Activated naive CD4-positive, alpha-beta T cell treated with anti-CD3 and anti-CD28 coated beads for 36 hours (primary cell): ENCODE results near the gene TFEB. TPM values are rescaled to one million over a fixed set of nuclear protein-coding genes. Genes with fewer than 3 reads are reported as not detected.

Source experiments
- CTCF ChIA-PET: fragments of 350-600 bp; sonication (Branson Sonifier 250); formaldehyde crosslinking; loops from one replicate; lab custom pipeline; 2021; ENCODE audit warnings: antibody characterized with exemption; lab: Charles Lee
- DNase-seq: peaks from one replicate; pipeline ENCODE4 v3.0.0-alpha.2; 2020
- H3K27ac Mint-ChIP-seq: one replicate; pipeline ENCODE4 v1.8.0; 2021; ENCODE audit warnings: mild to moderate bottlenecking, mixed read lengths
- H3K27me3 Mint-ChIP-seq: one replicate; pipeline ENCODE4 v1.8.0; 2021; ENCODE audit warnings: low read depth, mixed read lengths
- H3K36me3 Mint-ChIP-seq: one replicate; pipeline ENCODE4 v1.8.0; 2021; ENCODE audit warnings: low read depth, mixed read lengths
- H3K4me1 Mint-ChIP-seq: one replicate; pipeline ENCODE4 v1.8.0; 2021; ENCODE audit warnings: low read depth, mixed read lengths
- H3K4me3 Mint-ChIP-seq: one replicate; pipeline ENCODE4 v1.8.0; 2021; ENCODE audit warnings: mild to moderate bottlenecking, moderate library complexity, mixed read lengths
- H3K9me3 Mint-ChIP-seq: one replicate; pipeline ENCODE4 v1.8.0; 2021; ENCODE audit warnings: mixed read lengths
- intact Hi-C: fragments of 100-400 bp; cut with micrococcal nuclease; formaldehyde crosslinking; loops from one replicate; pipeline ENCODE4 v1.15.1; 2023
- total RNA-seq, 2 experiments: library from RNA; stranded (reverse); gene quantifications; one replicate each; pipeline ENCODE4 v1.2.3, GENCODE V29; 2021

The TFEB gene
- total RNA-seq, 2 experiments from 2014 or later, result 5.7 to 7.9 TPM

DNA sequence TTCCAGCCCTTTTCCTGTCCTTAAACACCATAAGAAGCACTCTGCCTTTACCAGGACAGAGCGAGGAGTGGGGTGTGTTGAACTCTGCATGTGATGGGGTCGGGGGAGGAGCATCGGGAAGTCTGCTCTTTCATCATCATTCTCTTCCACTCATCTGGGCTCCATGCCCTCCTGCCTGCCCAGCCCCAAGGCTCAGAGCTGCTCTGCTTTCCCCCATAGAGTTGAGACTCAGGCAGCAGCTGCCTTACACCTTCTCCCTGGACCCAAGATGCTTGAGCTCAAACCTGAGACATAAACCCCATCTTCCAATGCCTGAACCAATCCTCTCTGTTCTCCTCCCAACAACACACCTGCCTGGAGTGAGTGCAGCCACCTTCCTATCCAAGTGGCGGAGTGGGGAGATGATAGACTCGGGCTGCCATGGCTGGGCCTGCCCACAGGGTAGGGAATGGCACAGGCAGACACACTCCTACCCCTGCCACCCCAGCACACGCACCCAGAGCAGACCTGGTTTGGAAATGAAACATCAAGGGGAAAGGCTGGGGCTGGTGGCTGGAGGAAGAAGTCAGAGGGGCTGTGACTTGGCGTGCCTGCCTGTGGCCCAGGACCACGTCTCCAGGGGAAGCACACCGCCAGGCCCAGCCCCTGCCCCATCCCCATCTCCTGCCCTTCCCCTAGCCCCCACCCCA lies 28.4 kb downstream of the TFEB start:
- peaks cover 29% of the 10 kb centered on the region for H3K4me1 Mint-ChIP-seq
- H3K9me3 Mint-ChIP-seq, result no peaks in the 10 kb centered on the region
- CTCF ChIA-PET, result interaction anchor here (0.6 to 3.1 kb wide), 6 partner anchors 11 to 1703 kb away, joined by 3 to 13 read pairs (median 5); no protein-coding TSS in a partner anchor
- no peaks in the 10 kb centered on the region for H3K36me3 Mint-ChIP-seq
- H3K27ac Mint-ChIP-seq, result peak overlapping the region; percentile 87
- DNase-seq, result peak; percentile 35
- intact Hi-C loops, result loop anchor here (1.0 to 10.0 kb wide), 5 partner anchors 24 to 338 kb away; partner anchors contain the start of gene TFEB
- peak overlapping the region; percentile 63 for H3K4me3 Mint-ChIP-seq
- no peaks in the 10 kb centered on the region for H3K27me3 Mint-ChIP-seq

- no peaks in the 10 kb centered on the region for H3K9me3 Mint-ChIP-seq
- H3K27me3 Mint-ChIP-seq, result no peaks in the 10 kb centered on the region
- peak overlapping the region; percentile 87 for H3K27ac Mint-ChIP-seq
- H3K4me1 Mint-ChIP-seq, result peaks cover 29% of the 10 kb centered on the region
- intact Hi-C loops, result loop anchor here (1.0 to 10.0 kb wide), 4 partner anchors 23 to 339 kb away; partner anchors contain the start of gene TFEB
- no peaks in the 10 kb centered on the region for H3K36me3 Mint-ChIP-seq
- peak overlapping the region; percentile 26 for H3K4me3 Mint-ChIP-seq
- peak; percentile 88 for DNase-seq
- CTCF ChIA-PET, result interaction anchor here (0.5 to 3.1 kb wide), 14 partner anchors 10 to 1703 kb away, joined by 3 to 13 read pairs (median 4); partner anchors contain the start of gene TOMM6
These were observed 29.2 kb downstream of the TFEB start for GRCh38 chr6:41705996-41706835.

- Mint-ChIP-seq H3K9me3 (no peaks in the 10 kb centered on the region), H3K27me3 (no peaks in the 10 kb centered on the region), H3K27ac (no peak overlapping the region), H3K4me1 (peaks cover 29% of the 10 kb centered on the region), H3K36me3 (no peaks in the 10 kb centered on the region), H3K4me3 (no peak overlapping the region)
- no peak for DNase-seq
- CTCF ChIA-PET, result interaction anchor here (0.6 to 3.1 kb wide), 10 partner anchors 14 to 103 kb away, joined by 3 to 13 read pairs (median 4); partner anchors contain the start of gene TOMM6
- intact Hi-C loops, result loop anchor here (10.0 kb wide), 1 partner anchor 339 kb away; no protein-coding TSS in a partner anchor
These were observed 30.0 kb downstream of the TFEB start for GRCh38 chr6:41705311-41705995.

DNA sequence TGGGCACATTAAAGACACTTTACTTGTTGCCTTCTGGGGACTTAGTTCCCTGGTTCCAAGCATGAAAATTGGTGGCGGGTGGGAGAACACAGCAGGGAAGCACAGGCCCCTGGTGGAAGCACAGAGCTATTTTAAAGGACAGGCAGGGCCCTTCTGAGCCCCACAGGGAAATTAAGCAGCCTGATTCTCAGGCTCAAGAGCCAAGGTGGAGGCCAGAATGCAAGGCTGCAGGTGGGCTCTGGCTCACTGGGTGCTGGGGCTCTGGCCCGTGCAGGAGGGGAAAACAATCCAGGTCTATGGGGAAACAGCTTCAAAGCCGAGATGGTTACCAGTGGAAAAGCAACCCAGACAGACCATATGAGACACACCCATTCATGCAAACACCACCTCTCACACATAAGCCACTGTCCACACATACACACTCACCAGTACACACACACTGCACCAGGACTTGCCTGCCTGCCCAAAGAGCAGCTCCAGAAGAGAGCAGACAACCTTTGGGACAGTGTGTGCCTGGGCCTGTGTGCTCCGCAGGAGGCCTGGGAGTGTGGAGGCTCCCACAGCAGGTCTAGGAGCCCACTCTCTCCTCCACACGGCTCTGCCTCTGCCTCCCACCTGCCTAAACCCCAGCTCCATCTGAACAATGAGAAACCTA lies 30.6 kb downstream of the TFEB start:
- Mint-ChIP-seq H3K27ac (no peak overlapping the region), H3K4me3 (no peak overlapping the region), H3K36me3 (no peaks in the 10 kb centered on the region), H3K27me3 (no peaks in the 10 kb centered on the region), H3K9me3 (no peaks in the 10 kb centered on the region), H3K4me1 (peaks cover 29% of the 10 kb centered on the region)
- CTCF ChIA-PET, result interaction anchor here (1.0 to 3.1 kb wide), 7 partner anchors 17 to 220 kb away, joined by 3 to 13 read pairs (median 4); partner anchors contain the start of gene TOMM6
- intact Hi-C loops, result loop anchor here (10.0 kb wide), 1 partner anchor 340 kb away; no protein-coding TSS in a partner anchor
- DNase-seq, result no peak

DNA sequence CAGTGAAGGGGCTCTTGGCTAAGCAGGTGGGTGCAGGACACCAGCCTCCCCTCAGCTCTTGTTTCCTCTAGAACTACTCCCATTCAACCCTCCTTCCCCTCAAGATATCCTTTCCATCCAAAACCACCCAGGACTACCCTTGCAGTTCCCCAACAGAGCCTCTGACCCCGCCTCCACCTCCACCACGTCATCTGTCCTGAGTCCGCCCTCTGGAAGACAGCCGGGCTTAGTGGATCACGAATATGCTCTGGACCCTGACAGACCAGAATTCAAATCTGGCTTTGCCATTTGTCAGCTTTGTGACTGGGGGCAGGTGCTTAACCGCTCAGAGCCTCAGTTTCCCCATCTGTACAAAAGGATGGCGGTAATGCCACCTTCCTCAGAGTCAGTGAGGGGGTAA lies 31.4 kb downstream of the TFEB start:
- H3K4me1 Mint-ChIP-seq, result peaks cover 29% of the 10 kb centered on the region
- no peaks in the 10 kb centered on the region for H3K36me3 Mint-ChIP-seq
- no peaks in the 10 kb centered on the region for H3K27me3 Mint-ChIP-seq
- CTCF ChIA-PET, result interaction anchor here (1.0 to 1.8 kb wide), 2 partner anchors 23 to 220 kb away, joined by 3 to 5 read pairs; no protein-coding TSS in a partner anchor
- no peak overlapping the region for H3K27ac Mint-ChIP-seq
- no peaks in the 10 kb centered on the region for H3K9me3 Mint-ChIP-seq
- H3K4me3 Mint-ChIP-seq, result no peak overlapping the region
- no peak for DNase-seq
- intact Hi-C loops, result loop anchor here (10.0 kb wide), 1 partner anchor 341 kb away; no protein-coding TSS in a partner anchor

DNA sequence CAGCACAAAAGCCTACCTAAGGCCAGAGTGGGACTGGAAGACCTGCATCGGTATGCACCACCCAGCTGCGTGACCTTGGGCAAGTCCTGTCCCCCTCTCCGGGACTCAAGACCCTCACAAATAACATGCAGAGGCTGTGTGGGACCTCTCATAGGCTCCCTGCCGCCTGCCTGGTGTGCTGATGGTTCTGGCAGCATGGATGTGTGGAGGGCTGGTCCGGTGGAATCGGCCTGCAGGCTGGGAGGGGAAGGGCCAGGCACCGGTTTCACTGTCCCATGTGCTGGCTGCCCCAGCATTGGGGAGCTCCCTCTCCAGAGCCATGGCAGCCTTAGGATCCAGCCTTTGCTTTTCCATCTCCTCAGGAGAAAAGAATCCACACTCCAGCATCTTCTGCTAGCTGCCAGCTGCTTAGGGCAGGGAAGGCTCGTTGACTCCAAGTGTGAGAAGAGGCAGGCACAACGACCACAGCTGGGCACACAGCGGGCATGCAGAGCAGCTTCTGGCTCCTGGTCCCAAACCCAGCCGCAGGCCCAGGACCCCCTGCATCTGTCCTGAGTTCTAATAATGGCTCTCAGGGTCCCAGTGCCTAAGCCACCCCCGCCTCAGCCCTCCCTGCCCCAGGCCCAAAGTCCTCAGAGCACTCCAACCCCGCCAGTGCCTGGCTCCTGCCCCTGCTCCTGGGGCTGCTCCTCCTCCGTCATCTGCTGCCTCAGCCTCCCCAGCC lies 32.5 kb downstream of the TFEB start:
- no peak overlapping the region for H3K27ac Mint-ChIP-seq
- no peak overlapping the region for H3K4me3 Mint-ChIP-seq
- intact Hi-C loops, result loop anchor here (10.0 kb wide), 1 partner anchor 342 kb away; no protein-coding TSS in a partner anchor
- H3K27me3 Mint-ChIP-seq, result no peaks in the 10 kb centered on the region
- no peaks in the 10 kb centered on the region for H3K9me3 Mint-ChIP-seq
- H3K4me1 Mint-ChIP-seq, result peaks cover 23% of the 10 kb centered on the region
- H3K36me3 Mint-ChIP-seq, result no peaks in the 10 kb centered on the region
- CTCF ChIA-PET, result interaction anchor here (0.5 kb wide), 1 partner anchor 93 kb away, joined by 3 read pairs; no protein-coding TSS in a partner anchor
- no peak for DNase-seq

GRCh38 chr6:41702089-41702745 lies 33.2 kb downstream of the TFEB start:
- CTCF ChIA-PET, result interaction anchor here (0.5 kb wide), 1 partner anchor 92 kb away, joined by 3 read pairs; no protein-coding TSS in a partner anchor
- Mint-ChIP-seq H3K4me1 (peaks cover 16% of the 10 kb centered on the region), H3K4me3 (no peak overlapping the region), H3K27ac (no peak overlapping the region), H3K9me3 (no peaks in the 10 kb centered on the region), H3K36me3 (no peaks in the 10 kb centered on the region), H3K27me3 (no peaks in the 10 kb centered on the region)
- intact Hi-C loops, result loop anchor here (10.0 kb wide), 1 partner anchor 343 kb away; no protein-coding TSS in a partner anchor
- no peak for DNase-seq

DNA sequence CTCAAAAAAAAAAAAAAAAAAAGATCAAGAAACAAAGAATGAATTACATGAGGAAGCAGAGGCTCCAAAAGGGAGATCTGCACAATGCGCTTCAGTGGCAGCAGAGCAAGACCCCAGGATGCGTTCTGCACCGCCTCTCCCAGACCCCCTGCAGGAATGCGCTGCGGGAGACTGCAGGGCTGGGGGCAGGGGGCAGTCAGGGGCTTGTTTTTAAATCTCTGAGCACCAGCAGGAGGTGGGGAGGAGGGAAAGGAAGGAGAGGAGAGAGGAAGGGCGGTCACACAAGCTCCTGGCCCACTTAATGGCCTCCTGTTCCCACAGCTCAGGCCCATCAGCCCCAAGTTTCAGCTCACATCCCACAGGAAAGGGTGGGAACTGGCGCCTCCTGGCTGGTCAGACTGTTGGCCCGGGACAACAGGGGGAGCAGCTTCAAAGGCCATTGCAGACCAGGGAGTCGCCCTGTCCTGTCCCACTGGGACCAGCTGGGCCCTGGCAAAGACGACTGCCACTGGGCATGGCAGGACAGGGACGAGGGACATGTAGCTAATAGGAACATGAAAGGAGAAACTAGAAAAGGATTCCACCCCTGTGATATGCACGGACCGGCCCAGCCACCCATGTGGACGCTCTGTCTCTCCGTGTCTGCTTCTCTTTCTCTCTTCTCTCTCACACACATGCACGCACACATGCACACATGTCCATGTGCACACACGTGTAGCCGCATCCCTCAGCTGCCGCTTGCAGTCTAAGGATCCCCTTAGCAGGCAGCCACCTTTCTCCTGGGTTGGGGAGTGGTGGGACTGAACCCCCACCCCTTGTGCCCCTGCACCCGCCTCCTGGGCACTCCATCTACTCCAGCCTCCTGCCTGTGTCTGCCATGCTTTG lies 34.7 kb downstream of the TFEB start:
- no peak for DNase-seq
- Mint-ChIP-seq H3K36me3 (no peaks in the 10 kb centered on the region), H3K9me3 (no peaks in the 10 kb centered on the region), H3K27ac (no peak overlapping the region), H3K4me1 (peaks cover under 1% of the 10 kb centered on the region), H3K27me3 (no peaks in the 10 kb centered on the region), H3K4me3 (no peak overlapping the region)
- CTCF ChIA-PET, result interaction anchor here (1.6 kb wide), 1 partner anchor 17 kb away, joined by 3 read pairs; no protein-coding TSS in a partner anchor
- intact Hi-C loops, result loop anchor here (10.0 kb wide), 1 partner anchor 344 kb away; no protein-coding TSS in a partner anchor

- CTCF ChIA-PET, result no interaction called here
- Mint-ChIP-seq H3K4me3 (no peak overlapping the region), H3K27me3 (no peaks in the 10 kb centered on the region), H3K36me3 (no peaks in the 10 kb centered on the region), H3K4me1 (no peaks in the 10 kb centered on the region), H3K9me3 (no peaks in the 10 kb centered on the region), H3K27ac (no peak overlapping the region)
- intact Hi-C loops, result no loop called here
- DNase-seq, result no peak
These were observed 36.3 kb downstream of the TFEB start for GRCh38 chr6:41699063-41699462.
